ENCODE results near the gene FUT6.

DNA sequence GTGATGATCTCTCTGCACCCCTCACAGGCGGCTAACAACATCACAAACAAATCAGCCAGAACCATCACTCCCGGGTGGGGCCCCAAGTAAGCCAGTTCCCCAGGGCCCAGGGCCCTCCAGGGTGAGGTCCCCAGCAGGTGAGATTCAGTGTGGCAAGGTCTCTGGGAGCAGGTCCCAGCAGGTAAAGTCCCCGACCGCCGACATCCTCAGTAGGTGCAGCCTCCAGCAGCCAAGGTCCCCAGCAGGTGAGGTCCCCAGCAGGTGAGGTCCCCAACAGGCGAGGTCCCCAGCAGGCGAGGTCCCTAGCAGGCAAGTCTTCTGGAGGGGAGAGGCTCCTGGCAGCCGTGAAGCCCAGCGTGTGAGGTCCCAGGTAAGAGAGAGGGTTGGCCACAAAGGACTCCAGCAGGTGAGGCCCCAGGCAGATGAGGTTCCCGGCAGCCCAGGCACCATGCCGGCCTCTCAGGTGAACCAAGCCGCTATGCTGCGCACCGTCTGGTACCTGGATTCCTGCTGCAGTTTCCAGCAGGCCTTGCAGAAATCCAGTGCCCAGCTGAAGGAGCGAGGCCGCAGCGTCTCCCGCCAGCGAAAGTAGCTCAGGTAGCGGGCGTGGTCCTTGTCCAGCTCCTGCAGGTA, 3.9 kb upstream of the FUT6 start:
- TF ChIP-seq POLR2A (IDR thresholded peaks at IDR 0.05) = no peak
- TF ChIP-seq, protein P1, sequence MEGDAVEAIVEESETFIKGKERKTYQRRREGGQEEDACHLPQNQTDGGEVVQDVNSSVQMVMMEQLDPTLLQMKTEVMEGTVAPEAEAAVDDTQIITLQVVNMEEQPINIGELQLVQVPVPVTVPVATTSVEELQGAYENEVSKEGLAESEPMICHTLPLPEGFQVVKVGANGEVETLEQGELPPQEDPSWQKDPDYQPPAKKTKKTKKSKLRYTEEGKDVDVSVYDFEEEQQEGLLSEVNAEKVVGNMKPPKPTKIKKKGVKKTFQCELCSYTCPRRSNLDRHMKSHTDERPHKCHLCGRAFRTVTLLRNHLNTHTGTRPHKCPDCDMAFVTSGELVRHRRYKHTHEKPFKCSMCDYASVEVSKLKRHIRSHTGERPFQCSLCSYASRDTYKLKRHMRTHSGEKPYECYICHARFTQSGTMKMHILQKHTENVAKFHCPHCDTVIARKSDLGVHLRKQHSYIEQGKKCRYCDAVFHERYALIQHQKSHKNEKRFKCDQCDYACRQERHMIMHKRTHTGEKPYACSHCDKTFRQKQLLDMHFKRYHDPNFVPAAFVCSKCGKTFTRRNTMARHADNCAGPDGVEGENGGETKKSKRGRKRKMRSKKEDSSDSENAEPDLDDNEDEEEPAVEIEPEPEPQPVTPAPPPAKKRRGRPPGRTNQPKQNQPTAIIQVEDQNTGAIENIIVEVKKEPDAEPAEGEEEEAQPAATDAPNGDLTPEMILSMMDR (IDR thresholded peaks at IDR 0.05) = no peak
